HG03039 (cell line): ENCODE data around the gene METTL4.
"Not testable (repeated sequence)": the region's sequence is repeated elsewhere in the genome, so short reads cannot be mapped to it uniquely, and the experiment has no call there.

Source experiments
- ATAC-seq: cut with Tn5 transposase; IDR thresholded peaks from one replicate; pipeline ENCODE4 v1.9.1; 2021; ENCODE audit warnings: mild to moderate bottlenecking, moderate library complexity; ENCODE audit not compliant: unreplicated experiment

The METTL4 gene

DNA sequence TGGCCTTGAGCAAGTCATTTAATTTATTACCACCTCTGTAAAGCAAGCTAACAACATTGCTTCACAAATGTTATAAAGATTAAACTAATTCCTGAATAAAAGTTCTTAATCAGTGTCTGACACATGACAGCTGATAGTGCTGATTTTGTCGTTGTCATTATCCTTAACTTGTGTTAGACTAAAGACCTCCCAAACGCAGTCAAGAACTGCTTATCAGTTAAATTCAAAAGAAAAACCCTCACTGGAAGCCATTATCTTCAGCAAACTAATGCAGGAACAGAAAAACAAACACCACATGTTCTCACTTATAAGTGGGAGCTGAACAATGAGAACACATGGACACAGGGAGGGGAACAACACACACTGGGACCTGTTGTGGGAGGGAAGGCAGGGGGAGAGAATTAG is 46.5 kb downstream of the METTL4 start:
- ATAC-seq = not testable (repeated sequence)

GRCh38 chr18:2522112-2522511 is 49.2 kb downstream of the METTL4 start:
- ATAC-seq = no peak

- no peak for ATAC-seq
Measured at GRCh38 chr18:2518473-2518872, 52.8 kb downstream of the METTL4 start.

- no peak for ATAC-seq
Measured at GRCh38 chr18:2515908-2516625, 55.2 kb downstream of the METTL4 start.

DNA sequence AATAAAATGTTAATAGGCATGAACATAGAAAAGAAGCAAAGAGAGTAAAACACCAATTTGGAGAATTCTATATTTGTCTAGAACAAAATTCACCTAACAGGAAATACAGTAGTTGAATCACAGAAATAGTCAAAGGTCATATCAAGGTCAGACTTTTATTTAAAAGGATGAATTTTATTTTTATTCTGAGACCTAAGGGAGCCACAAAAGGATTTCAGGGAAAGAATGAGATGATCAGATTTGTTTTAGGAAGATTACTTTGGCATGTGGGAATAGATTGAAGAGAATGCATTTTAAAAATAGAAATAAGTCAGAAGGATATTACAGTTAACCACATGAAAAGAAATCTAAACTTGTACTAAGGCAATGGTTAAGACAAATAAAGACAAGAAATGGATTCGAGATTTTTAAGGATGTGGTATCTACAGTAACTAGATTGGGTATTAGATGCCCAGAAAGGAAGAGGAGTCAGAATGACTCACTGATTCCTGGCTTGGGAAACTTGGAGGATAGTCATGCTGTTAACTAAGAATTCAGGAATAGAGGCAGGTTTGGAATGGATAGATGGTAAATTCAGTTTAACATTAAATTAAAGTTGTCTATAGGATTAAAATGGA is 56.0 kb downstream of the METTL4 start:
- ATAC-seq = no peak

DNA sequence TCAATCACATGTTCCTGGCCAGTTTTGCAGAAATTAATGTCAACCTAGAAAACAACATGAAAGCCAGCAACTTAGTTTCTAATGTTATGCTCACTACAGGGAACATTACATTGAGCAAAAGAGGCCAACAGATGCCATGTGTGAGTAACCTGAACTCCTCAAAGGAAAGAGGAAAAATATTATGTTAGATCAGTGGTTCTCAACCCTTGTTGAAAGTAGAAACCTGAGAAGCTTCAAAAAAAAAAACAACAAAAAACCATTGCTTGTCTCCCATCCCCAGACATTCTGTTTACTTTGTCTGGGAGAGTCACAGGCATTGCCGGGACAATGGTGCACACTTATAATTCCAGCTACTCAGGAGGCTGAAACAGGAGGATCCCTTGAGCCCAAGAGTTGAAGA is 57.7 kb downstream of the METTL4 start:
- no peak for ATAC-seq

DNA sequence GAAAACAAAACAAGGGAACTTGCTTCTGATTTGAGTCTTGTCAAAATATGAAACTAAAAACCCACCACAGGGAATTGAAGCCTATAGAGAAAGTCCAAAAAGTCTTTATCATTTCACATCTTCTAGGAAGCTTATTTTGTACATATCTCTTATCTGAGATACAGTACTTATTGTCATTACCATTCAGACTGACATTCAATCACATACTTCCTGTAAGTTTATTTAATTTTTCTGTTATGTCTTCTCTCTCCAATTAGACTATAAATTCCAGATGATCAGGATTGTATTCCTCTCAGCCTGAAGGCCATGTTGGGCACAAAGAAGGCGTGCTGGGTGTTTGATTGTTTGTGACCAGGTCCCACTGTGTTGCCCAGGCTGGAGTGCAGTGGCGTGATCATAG is 59.2 kb downstream of the METTL4 start:
- ATAC-seq = no peak

DNA sequence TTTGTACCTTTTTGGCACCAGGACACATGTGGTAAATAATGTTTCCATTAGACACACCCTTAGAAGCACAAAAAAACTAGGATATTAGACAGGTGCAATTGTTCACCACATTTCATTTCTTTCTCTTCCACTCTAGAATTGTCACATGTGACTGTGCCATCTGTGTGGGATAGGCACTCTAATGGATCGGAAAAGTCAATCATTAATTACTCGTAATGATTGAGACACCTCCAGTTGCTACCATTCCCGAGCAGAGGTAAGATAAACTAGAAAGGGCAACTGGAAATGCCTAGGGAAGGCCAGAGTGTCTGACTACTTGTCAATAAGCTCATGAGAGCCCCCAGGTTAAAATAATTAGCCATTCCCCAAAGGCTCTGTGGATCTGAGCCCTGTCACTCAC is 59.9 kb downstream of the METTL4 start:
- ATAC-seq = no peak

DNA sequence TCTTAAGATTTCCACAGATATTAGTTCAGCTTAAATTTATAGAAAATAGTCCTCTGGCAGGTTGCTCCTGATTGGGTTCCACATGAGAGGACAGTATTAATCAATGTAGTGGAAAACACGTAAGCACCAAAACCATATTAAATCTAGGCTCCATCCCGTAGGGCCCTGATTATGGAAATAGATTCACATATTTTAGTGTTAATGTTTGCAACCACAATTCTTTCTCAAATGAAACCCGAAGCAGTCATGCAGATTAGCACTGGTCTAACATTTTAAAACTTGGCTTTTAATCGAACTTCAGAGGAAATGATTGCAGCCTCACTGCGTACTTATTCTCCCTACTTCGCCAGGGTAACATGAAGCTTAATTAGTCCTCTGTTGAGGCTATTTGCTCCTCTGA is 60.9 kb downstream of the METTL4 start:
- ATAC-seq = no peak

DNA sequence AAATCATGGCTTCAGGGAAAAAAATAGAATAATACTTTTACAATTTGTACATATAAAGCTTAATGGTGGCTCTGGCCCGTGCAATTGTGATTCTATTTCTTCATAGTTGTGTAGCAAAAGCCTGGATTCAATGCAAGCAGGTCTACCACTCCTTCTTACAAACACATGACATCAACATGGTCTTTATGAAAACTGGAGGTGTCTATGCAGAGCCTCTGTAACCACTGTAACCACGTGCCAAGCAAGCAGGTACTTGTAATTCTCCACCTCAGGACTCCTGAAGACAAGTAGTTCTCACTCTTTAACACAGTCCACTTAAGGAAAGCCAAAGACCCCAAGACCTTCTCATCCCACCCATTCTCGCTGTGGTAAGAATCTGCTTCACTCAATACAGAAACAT is 62.6 kb downstream of the METTL4 start:
- no peak for ATAC-seq

DNA sequence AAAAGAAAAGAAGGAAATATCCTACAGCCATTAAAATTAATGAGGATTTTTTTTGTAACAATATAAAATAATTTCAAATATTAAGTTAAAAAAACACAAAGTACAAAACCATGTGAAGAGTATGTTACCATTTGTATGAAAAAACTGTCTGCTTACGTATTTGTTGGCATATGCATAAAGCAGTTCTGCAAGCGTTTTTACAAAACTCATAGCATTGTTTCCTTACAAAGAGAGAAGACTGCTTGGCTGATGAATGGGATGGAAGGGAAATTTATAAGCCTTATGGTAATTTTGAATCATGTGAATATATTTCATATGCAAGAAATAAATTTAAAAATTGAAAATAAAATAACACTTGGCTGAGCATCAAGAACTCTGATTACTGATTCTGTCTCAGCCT is 63.1 kb downstream of the METTL4 start:
- ATAC-seq = no peak

- no peak for ATAC-seq
Measured at GRCh38 chr18:2504642-2505041, 66.7 kb downstream of the METTL4 start.

DNA sequence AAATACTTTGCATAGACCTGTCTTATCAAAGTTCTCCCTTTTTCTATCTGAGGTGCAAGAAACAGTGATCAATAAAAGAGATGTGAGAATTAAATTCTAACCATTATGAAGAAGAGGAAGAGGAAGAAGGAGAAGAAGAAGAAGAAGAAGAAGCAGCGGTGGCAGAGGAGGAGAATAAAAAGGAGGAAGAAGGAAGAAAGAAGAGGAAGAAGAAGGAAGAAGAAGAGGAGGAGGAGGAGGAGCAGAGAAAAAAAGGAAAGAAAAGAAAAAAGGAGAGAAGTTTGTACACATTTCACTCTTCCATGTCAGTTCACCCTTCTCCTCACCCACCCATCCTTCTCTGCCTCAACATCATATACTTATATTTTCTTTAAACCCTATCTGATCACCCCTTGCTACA is 68.4 kb downstream of the METTL4 start:
- ATAC-seq = no peak

- ATAC-seq = no peak
Measured at GRCh38 chr18:2502394-2502793, 68.9 kb downstream of the METTL4 start.

DNA sequence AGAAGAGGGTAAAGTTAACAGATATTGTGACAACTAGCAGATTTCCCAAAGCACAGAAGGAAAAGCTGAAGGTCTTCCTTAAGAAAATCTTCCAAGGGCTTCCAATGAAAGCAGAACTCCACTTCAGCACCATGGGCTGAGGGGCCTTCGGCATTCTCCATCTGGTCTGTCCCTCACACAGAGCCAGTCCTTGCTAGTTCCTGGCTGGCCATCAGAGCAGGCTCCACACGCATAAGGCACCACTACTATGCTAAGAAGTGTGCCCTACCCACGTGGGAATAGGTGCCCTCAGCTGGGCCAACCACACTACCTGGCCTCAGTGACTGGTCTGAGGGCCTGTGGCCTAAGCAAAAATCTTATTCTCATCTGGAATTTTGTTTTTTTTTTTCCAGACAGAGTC is 73.5 kb downstream of the METTL4 start:
- no peak for ATAC-seq

DNA sequence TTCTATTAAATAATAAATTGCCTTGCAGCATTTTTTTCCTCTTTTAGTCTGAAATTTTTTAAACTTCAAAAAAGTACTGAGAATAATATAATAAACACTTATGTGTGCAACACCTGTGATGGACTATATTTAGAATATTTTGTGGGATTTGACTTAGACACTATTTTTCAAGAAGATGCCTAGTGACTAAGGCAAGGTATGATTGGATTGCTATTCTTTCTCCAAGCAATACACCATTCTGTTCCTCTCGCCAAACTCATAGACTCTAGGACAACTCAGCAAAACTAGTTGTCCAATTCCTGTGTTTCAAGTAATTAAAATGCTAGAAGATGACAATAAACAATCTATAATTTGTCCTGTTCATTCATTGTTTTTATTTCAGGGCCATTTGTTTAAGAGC is 75.9 kb downstream of the METTL4 start:
- no peak for ATAC-seq

DNA sequence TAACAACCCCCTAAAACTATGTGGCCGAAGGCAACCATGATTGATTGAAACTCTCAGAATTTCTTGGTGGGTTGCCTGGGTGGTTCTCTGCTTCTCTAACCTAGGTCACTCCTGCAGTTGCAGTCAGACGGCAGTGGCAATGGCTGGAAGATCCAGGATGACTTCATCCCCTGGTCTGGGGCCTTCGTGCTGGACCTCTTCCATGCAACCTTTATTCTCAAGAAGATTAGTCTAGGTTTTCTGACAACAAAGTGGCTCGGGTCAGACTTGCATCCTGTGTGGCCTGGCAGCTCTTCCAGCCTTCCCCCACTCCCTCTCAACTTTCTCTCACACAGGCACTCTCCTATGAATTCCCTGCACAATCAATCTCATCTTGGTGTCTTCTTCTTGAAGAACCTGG is 76.4 kb downstream of the METTL4 start:
- no peak for ATAC-seq
